NT2/D1 (cell line): ENCODE data around the gene MSH5.

ENCODE experiments used
- SUZ12 ChIP-seq: IDR thresholded peaks from 2 replicates; pipeline ENCODE4 v1.6.1; 2011; ENCODE audit not compliant: insufficient read length, insufficient read depth; ENCODE audit errors: extremely low read depth
- YY1 ChIP-seq: IDR thresholded peaks from 2 replicates; pipeline ENCODE4 v1.6.1; 2011; ENCODE audit not compliant: insufficient read length, insufficient read depth
- ZNF274 ChIP-seq: IDR thresholded peaks from 2 replicates; pipeline ENCODE4 v1.6.1; 2011; ENCODE audit warnings: mild to moderate bottlenecking, low read depth, low read length

GRCh38 chr6:31727717-31728671 is 11.8 kb upstream of the MSH5 start:
- TF ChIP-seq YY1 (no peak), ZNF274 (no peak), SUZ12 (no peak)
